DOHH2 (cell line): ENCODE data around the gene ERAS.

ENCODE experiments used
- EZH2phosphoT487 ChIP-seq: fragments of 200-600 bp; sonication (generic); IDR thresholded peaks from 2 replicates; pipeline ENCODE4 v1.6.1; 2017; ENCODE audit warnings: borderline replicate concordance, mild to moderate bottlenecking, antibody characterized with exemption, low read length, moderate library complexity, mixed read lengths
- TF ChIP-seq, protein P1 (sequence below): fragments of 200-600 bp; sonication (generic); IDR thresholded peaks from one replicate; pipeline ENCODE4 v1.5.1; 2014; ENCODE audit warnings: antibody characterized with exemption, mild to moderate bottlenecking, low read depth, low read length; ENCODE audit not compliant: poor library complexity, severe bottlenecking

DNA sequence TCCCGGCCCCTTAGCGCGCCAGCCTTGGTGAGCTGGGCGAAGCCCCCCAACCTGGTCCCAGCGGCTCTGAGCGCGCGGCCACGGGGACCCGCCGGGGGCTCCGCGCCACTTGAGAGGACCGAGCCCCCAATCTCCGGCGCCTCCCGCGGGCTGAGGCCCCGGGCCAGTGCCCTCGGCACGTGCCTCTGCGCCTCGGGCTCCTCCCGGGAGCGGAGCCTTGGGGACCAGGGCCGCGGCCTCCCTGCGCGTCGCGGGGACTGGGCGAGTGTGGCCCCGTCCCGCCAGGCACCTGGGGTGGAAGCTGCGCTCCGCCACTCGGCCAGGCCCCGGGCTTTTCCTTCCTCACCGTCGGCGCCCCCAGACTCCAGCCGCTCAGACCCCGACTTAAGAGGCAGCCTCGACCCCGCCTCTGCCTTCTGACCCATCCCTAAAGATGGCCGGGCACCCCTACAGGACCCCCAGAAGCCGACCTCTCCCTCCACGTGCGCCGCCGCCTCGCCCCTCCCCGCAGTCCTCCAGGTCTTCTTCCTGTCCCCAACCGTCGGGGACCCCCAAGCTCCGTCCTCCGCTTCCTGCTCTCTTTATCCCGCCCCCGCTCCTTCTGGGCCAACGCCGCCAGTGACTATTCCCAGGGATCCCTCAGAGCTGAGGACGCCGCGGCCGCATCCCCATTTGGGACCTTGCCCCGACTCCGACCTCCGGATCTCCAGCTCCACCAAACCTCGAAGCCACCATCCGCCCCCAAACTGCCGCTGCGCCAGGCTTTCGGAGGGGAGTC, 752 bp downstream of the ERAS start:
- TF ChIP-seq, protein P1, sequence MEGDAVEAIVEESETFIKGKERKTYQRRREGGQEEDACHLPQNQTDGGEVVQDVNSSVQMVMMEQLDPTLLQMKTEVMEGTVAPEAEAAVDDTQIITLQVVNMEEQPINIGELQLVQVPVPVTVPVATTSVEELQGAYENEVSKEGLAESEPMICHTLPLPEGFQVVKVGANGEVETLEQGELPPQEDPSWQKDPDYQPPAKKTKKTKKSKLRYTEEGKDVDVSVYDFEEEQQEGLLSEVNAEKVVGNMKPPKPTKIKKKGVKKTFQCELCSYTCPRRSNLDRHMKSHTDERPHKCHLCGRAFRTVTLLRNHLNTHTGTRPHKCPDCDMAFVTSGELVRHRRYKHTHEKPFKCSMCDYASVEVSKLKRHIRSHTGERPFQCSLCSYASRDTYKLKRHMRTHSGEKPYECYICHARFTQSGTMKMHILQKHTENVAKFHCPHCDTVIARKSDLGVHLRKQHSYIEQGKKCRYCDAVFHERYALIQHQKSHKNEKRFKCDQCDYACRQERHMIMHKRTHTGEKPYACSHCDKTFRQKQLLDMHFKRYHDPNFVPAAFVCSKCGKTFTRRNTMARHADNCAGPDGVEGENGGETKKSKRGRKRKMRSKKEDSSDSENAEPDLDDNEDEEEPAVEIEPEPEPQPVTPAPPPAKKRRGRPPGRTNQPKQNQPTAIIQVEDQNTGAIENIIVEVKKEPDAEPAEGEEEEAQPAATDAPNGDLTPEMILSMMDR, result no peak
- TF ChIP-seq EZH2phosphoT487, result no peak
